HEK293 (cell line): ENCODE data around the gene LCN1.
"Not testable (repeated sequence)": the region's sequence is repeated elsewhere in the genome, so short reads cannot be mapped to it uniquely, and the experiment has no call there.

Experiments
- CTCF ChIA-PET: fragments of 350-600 bp; formaldehyde crosslinking; extraction: SDS; loops from one replicate; lab custom pipeline; 2021; ENCODE audit warnings: antibody characterized with exemption; lab: Yijun Ruan, JAX
- POLR2A ChIA-PET: fragments of 300-600 bp; formaldehyde crosslinking; extraction: SDS; loops from one replicate; lab custom pipeline; 2020; ENCODE audit warnings: antibody characterized with exemption, inconsistent platforms; lab: Yijun Ruan, JAX
- H3K27ac ChIP-seq: fragments of 200-500 bp; sonication (Bioruptor generic); 2 replicates; pipeline ENCODE4 v1.5.1; 2014; ENCODE audit warnings: low read depth, low read length, control low read depth, inconsistent platforms; ENCODE audit errors: extremely low read depth
- H3K36me3 ChIP-seq, 2 experiments: fragments of 200-500 bp in 1 of 2; sonication (Bioruptor generic) in 1 of 2; 1 replicate in 1 of 2; 2 replicates in 1 of 2; pipeline ENCODE4 v1.5.1; 2014 to 2017; ENCODE audit warnings: inconsistent platforms in 2 of 2, low read length in 2 of 2; ENCODE audit not compliant: control insufficient read depth in 2 of 2, insufficient read depth in 1 of 2
- H3K4me1 ChIP-seq: fragments of 200-500 bp; sonication (Bioruptor generic); 2 replicates; pipeline ENCODE4 v1.5.1; 2014; ENCODE audit warnings: mild to moderate bottlenecking, low read length, inconsistent platforms; ENCODE audit not compliant: control insufficient read depth, insufficient read depth
- H3K4me3 ChIP-seq: 2 replicates; pipeline ENCODE4 v1.5.1; 2011; ENCODE audit warnings: low read depth, mild to moderate bottlenecking, control low read depth, low read length, moderate library complexity
- H3K9me3 ChIP-seq: fragments of 200-500 bp; sonication (Bioruptor generic); 2 replicates; pipeline ENCODE4 v1.5.1; 2014; ENCODE audit warnings: low read depth, low read length, inconsistent platforms; ENCODE audit not compliant: control insufficient read depth, insufficient read depth
- EGR2 ChIP-seq: fragments of 450-650 bp; formaldehyde crosslinking; IDR thresholded peaks from 2 replicates; pipeline ENCODE4 v1.5.1; 2016; ENCODE audit warnings: low read depth, missing biosample characterization, missing genetic modification characterization
- IKZF3 ChIP-seq: fragments of 450-650 bp; IDR thresholded peaks from 2 replicates; pipeline ENCODE4 v1.5.0; 2018; ENCODE audit warnings: missing biosample characterization, mild to moderate bottlenecking, missing genetic modification characterization, moderate library complexity
- KLF10 ChIP-seq: fragments of 450-650 bp; IDR thresholded peaks from 2 replicates; pipeline ENCODE4 v1.5.1; 2018; ENCODE audit warnings: missing biosample characterization, mild to moderate bottlenecking, missing genetic modification characterization
- PBX3 ChIP-seq: sonication (generic); formaldehyde crosslinking; IDR thresholded peaks from 2 replicates; pipeline ENCODE4 v1.8.1; 2022; ENCODE audit warnings: mild to moderate bottlenecking, moderate library complexity, missing genetic modification reagents
- RBAK ChIP-seq: fragments of 450-650 bp; formaldehyde crosslinking; IDR thresholded peaks from 2 replicates; pipeline ENCODE4 v1.5.1; 2016; ENCODE audit warnings: missing biosample characterization, missing genetic modification characterization
- SCRT2 ChIP-seq: fragments of 450-650 bp; formaldehyde crosslinking; IDR thresholded peaks from 2 replicates; pipeline ENCODE4 v1.5.1; 2016; ENCODE audit warnings: missing biosample characterization, missing genetic modification characterization
- ZBTB10 ChIP-seq: fragments of 450-650 bp; formaldehyde crosslinking; IDR thresholded peaks from 2 replicates; pipeline ENCODE4 v1.5.1; 2016; ENCODE audit warnings: missing biosample characterization, missing genetic modification characterization
- ZBTB20 ChIP-seq: fragments of 450-650 bp; formaldehyde crosslinking; IDR thresholded peaks from 2 replicates; pipeline ENCODE4 v1.5.1; 2016; ENCODE audit warnings: missing biosample characterization, missing genetic modification characterization
- ZBTB26 ChIP-seq: fragments of 450-650 bp; formaldehyde crosslinking; optimal IDR thresholded peaks from 2 replicates; pipeline ENCODE3; 2016; ENCODE audit warnings: missing biosample characterization, mild to moderate bottlenecking, missing genetic modification characterization
- ZBTB48 ChIP-seq: fragments of 450-650 bp; formaldehyde crosslinking; IDR thresholded peaks from 2 replicates; pipeline ENCODE4 v1.5.1; 2016; ENCODE audit warnings: missing biosample characterization, missing genetic modification characterization
- ZFP37 ChIP-seq: fragments of 450-650 bp; formaldehyde crosslinking; IDR thresholded peaks from 2 replicates; pipeline ENCODE4 v1.5.1; 2016; ENCODE audit warnings: missing biosample characterization, missing genetic modification characterization
- ZFP41 ChIP-seq: fragments of 450-650 bp; formaldehyde crosslinking; IDR thresholded peaks from 2 replicates; pipeline ENCODE4 v1.5.1; 2016; ENCODE audit warnings: missing biosample characterization, missing genetic modification characterization, borderline replicate concordance
- ZNF114 ChIP-seq: fragments of 450-650 bp; formaldehyde crosslinking; IDR thresholded peaks from 2 replicates; pipeline ENCODE4 v1.5.0; 2017; ENCODE audit warnings: missing biosample characterization, missing genetic modification characterization
- ZNF423 ChIP-seq: fragments of 450-650 bp; formaldehyde crosslinking; IDR thresholded peaks from 2 replicates; pipeline ENCODE4 v1.5.1; 2016; ENCODE audit warnings: missing biosample characterization, missing genetic modification characterization
- ZNF514 ChIP-seq: fragments of 450-650 bp; formaldehyde crosslinking; IDR thresholded peaks from 2 replicates; pipeline ENCODE4 v1.5.1; 2016; ENCODE audit warnings: missing biosample characterization, missing genetic modification characterization
- ZNF529 ChIP-seq: fragments of 450-650 bp; formaldehyde crosslinking; IDR thresholded peaks from 2 replicates; pipeline ENCODE4 v1.5.1; 2017; ENCODE audit warnings: missing genetic modification characterization, missing biosample characterization; ENCODE audit not compliant: insufficient replicate concordance
- ZNF701 ChIP-seq: fragments of 450-650 bp; formaldehyde crosslinking; IDR thresholded peaks from 2 replicates; pipeline ENCODE4 v1.5.1; 2016; ENCODE audit warnings: missing biosample characterization, missing genetic modification characterization
- ZNF791 ChIP-seq: fragments of 450-650 bp; formaldehyde crosslinking; IDR thresholded peaks from 2 replicates; pipeline ENCODE4 v1.5.1; 2016; ENCODE audit warnings: missing biosample characterization, missing genetic modification characterization
- TF ChIP-seq, protein P1 (sequence below): fragments of 450-650 bp; formaldehyde crosslinking; IDR thresholded peaks from 2 replicates; pipeline ENCODE4 v1.5.0; 2017; ENCODE audit warnings: missing biosample characterization, missing genetic modification characterization, borderline replicate concordance
- TF ChIP-seq, protein P2 (sequence below): fragments of 450-650 bp; formaldehyde crosslinking; IDR thresholded peaks from 2 replicates; pipeline ENCODE4 v1.5.1; 2017; ENCODE audit warnings: missing biosample characterization, missing genetic modification characterization

LCN1 gene

DNA sequence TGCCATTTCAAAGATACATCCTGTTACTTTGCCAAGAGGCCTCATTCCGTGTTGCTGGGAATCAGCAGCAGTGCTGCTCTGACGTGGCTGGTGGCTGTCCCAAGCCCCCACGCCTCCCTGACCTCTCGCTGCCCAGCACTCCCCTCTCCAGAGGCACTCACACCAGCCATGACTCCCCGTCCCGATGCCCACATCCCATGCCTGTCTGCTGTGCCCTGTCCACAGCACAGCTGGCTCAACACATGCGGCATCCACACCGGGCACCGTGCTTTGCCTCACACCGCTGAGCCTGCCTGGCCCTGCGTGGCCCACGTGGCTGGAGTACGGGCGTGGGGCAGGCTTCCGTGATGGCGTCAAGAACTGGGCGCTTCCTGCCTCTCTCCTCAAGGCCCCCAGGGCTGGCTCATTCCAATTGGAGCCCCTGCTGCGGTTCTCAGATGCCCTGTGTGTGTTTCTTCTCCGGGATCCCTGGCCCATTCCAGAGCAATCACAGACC, 7.8 kb upstream of the LCN1 start (continued):
- TF ChIP-seq, protein P1, sequence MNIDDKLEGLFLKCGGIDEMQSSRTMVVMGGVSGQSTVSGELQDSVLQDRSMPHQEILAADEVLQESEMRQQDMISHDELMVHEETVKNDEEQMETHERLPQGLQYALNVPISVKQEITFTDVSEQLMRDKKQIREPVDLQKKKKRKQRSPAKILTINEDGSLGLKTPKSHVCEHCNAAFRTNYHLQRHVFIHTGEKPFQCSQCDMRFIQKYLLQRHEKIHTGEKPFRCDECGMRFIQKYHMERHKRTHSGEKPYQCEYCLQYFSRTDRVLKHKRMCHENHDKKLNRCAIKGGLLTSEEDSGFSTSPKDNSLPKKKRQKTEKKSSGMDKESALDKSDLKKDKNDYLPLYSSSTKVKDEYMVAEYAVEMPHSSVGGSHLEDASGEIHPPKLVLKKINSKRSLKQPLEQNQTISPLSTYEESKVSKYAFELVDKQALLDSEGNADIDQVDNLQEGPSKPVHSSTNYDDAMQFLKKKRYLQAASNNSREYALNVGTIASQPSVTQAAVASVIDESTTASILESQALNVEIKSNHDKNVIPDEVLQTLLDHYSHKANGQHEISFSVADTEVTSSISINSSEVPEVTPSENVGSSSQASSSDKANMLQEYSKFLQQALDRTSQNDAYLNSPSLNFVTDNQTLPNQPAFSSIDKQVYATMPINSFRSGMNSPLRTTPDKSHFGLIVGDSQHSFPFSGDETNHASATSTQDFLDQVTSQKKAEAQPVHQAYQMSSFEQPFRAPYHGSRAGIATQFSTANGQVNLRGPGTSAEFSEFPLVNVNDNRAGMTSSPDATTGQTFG (tag by site-specific recombination), result no peak

GRCh38 chr9:135513906-135514305, 7.3 kb upstream of the LCN1 start:
- H3K36me3 ChIP-seq, POLR2A ChIA-PET, H3K27ac ChIP-seq, CTCF ChIA-PET, H3K4me1 ChIP-seq, H3K4me3 ChIP-seq, H3K9me3 ChIP-seq: not testable (repeated sequence)

GRCh38 chr9:135514342-135515082, 6.7 kb upstream of the LCN1 start:
- no peak for TF ChIP-seq IKZF3
- no peak for TF ChIP-seq ZNF791 (tag by site-specific recombination)
- no peak for TF ChIP-seq RBAK (tag by site-specific recombination)
- TF ChIP-seq, protein P2, sequence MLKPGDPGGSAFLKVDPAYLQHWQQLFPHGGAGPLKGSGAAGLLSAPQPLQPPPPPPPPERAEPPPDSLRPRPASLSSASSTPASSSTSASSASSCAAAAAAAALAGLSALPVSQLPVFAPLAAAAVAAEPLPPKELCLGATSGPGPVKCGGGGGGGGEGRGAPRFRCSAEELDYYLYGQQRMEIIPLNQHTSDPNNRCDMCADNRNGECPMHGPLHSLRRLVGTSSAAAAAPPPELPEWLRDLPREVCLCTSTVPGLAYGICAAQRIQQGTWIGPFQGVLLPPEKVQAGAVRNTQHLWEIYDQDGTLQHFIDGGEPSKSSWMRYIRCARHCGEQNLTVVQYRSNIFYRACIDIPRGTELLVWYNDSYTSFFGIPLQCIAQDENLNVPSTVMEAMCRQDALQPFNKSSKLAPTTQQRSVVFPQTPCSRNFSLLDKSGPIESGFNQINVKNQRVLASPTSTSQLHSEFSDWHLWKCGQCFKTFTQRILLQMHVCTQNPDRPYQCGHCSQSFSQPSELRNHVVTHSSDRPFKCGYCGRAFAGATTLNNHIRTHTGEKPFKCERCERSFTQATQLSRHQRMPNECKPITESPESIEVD (tag by site-specific recombination), result no peak
- no peak for TF ChIP-seq ZNF529 (tag by site-specific recombination)
- no peak for TF ChIP-seq ZNF423 (tag by site-specific recombination)
- no peak for TF ChIP-seq ZBTB48 (tag by site-specific recombination)
- TF ChIP-seq ZBTB26 (tag by site-specific recombination), result no peak
- no peak for TF ChIP-seq ZNF114 (tag by site-specific recombination)
- TF ChIP-seq ZNF701, result no peak
- TF ChIP-seq ZBTB10, result no peak
- TF ChIP-seq ZFP37 (tag by site-specific recombination), result no peak
- no peak for TF ChIP-seq ZNF514
- no peak for TF ChIP-seq ZBTB20 (tag by site-specific recombination)
- no peak for TF ChIP-seq EGR2 (tag by site-specific recombination)
- no peak for TF ChIP-seq KLF10 (tag by site-specific recombination)
- no peak for TF ChIP-seq PBX3 (CRISPR knock-in tag)
- TF ChIP-seq ZFP41 (tag by site-specific recombination), result no peak
- TF ChIP-seq SCRT2 (tag by site-specific recombination), result no peak
- H3K36me3 ChIP-seq, result no peaks in the 10 kb centered on the region
- CTCF ChIA-PET, result interaction anchor here (1.5 kb wide), 1 partner anchor 10 kb away, joined by 6 read pairs; no protein-coding TSS in a partner anchor
- H3K4me1 ChIP-seq, result no peaks in the 10 kb centered on the region
- no peak overlapping the region for H3K27ac ChIP-seq
- no peak overlapping the region for H3K4me3 ChIP-seq
- no peaks in the 10 kb centered on the region for H3K9me3 ChIP-seq
- POLR2A ChIA-PET, result no interaction called here
